GM12878 (cell line): ENCODE measurements around the gene ZNF22. TPM values are rescaled to one million over a fixed set of nuclear protein-coding genes. Genes with fewer than 3 reads are reported as not detected.

ENCODE experiments used
- ATAC-seq: fragments of 200-7000 bp; cut with Tn5 transposase; 3 replicates; pipeline ENCODE4 v1.9.1; 2020; ENCODE audit warnings: mild to moderate bottlenecking, moderate library complexity
- BruUV-seq: library from RNA; stranded (reverse); fragments of 400-500 nt; replicated peaks from 2 replicates; lab custom pipeline; 2021; lab: Mats Ljungman, UMichigan
- CTCF ChIA-PET: fragments of 300-600 bp; sonication (Branson Sonifier 250); formaldehyde crosslinking; extraction: SDS; loops from one replicate; lab custom pipeline; 2021; ENCODE audit warnings: inconsistent platforms; lab: Yijun Ruan, JAX
- POLR2A ChIA-PET: fragments of 350-600 bp; formaldehyde crosslinking; extraction: SDS; loops from one replicate; lab custom pipeline; 2021; ENCODE audit warnings: inconsistent platforms; lab: Charles Lee
- RAD21 ChIA-PET: fragments of 300-600 bp; sonication (Branson Sonifier 250); formaldehyde crosslinking; loops from one replicate; lab custom pipeline; 2023; ENCODE audit warnings: antibody characterized with exemption; ENCODE audit not compliant: unreplicated experiment; lab: Charles Lee
- SMC1A ChIA-PET: fragments of 300-600 bp; sonication (Branson Sonifier 250); formaldehyde crosslinking; loops from one replicate; lab custom pipeline; 2023; ENCODE audit not compliant: unreplicated experiment, uncharacterized antibody; lab: Charles Lee
- DNase-seq: peaks from one replicate; pipeline ENCODE4 v3.0.0-alpha.2; 2011; ENCODE audit warnings: low read depth, low spot score
- FAIRE-seq: peaks from 3 replicates; lab custom pipeline; 2011; peaks lifted over from hg19 to GRCh38; lab: Jason Lieb, UNC
- H2AFZ ChIP-seq: 2 replicates; pipeline ENCODE4 v1.6.0; 2011; ENCODE audit warnings: low read depth, low read length, control low read depth; ENCODE audit not compliant: control insufficient read depth
- H3K27ac ChIP-seq: 2 replicates; pipeline ENCODE4 v1.5.1; 2011; ENCODE audit warnings: control low read depth; ENCODE audit not compliant: control insufficient read depth, insufficient read depth
- H3K27me3 ChIP-seq, 2 experiments: replicated peaks in 1 of 2; 2 replicates each; pipeline versions ENCODE4 v1.6.0 to v1.6.1; 2011; ENCODE audit warnings: low read length in 1 of 2; ENCODE audit not compliant: control insufficient read depth in 2 of 2, insufficient read depth in 2 of 2
- H3K36me3 ChIP-seq, 2 experiments: 2 replicates each; pipeline ENCODE4 v1.5.1; 2011; ENCODE audit warnings: low read length in 1 of 2; ENCODE audit not compliant: control insufficient read depth in 2 of 2, insufficient read depth in 2 of 2
- H3K4me1 ChIP-seq: 2 replicates; pipeline ENCODE4 v1.6.1; 2011; ENCODE audit warnings: mild to moderate bottlenecking, low read length, moderate library complexity, mixed read lengths; ENCODE audit not compliant: control insufficient read depth, insufficient read depth
- H3K4me2 ChIP-seq: 2 replicates; pipeline ENCODE4 v1.6.0; 2011; ENCODE audit warnings: control low read depth; ENCODE audit not compliant: control insufficient read depth, insufficient read depth
- H3K4me3 ChIP-seq: fragments of 200-600 bp; sonication (generic); 2 replicates; pipeline ENCODE4 v1.5.1; 2016
- H3K79me2 ChIP-seq: 2 replicates; pipeline ENCODE4 v1.6.0; 2011; ENCODE audit warnings: low read length; ENCODE audit not compliant: control insufficient read depth, insufficient read depth
- H3K9ac ChIP-seq: 2 replicates; pipeline ENCODE4 v1.8.0; 2011; ENCODE audit warnings: low read length, control low read depth, mixed read lengths; ENCODE audit not compliant: control insufficient read depth, insufficient read depth
- H3K9me3 ChIP-seq: replicated peaks from 3 replicates; pipeline ENCODE4 v1.5.1; 2011; ENCODE audit warnings: mild to moderate bottlenecking, low read length; ENCODE audit not compliant: control insufficient read depth, insufficient read depth
- H4K20me1 ChIP-seq: 2 replicates; pipeline ENCODE4 v1.6.0; 2011; ENCODE audit not compliant: control insufficient read depth, insufficient read depth
- FOS ChIP-seq: IDR thresholded peaks from 3 replicates; pipeline ENCODE4 v1.6.1; 2011; ENCODE audit warnings: borderline replicate concordance; ENCODE audit not compliant: insufficient read length; ENCODE audit errors: extremely low read depth
- GATAD2B ChIP-seq: fragments of 450-650 bp; conservative IDR thresholded peaks from 2 replicates; pipeline ENCODE4 v1.6.1; 2017; ENCODE audit warnings: low read depth, mild to moderate bottlenecking, moderate library complexity
- IRF4 ChIP-seq: IDR thresholded peaks from 2 replicates; pipeline ENCODE4 v1.6.1; 2011; ENCODE audit warnings: low read depth, low read length
- JUNB ChIP-seq: IDR thresholded peaks from 2 replicates; pipeline ENCODE4 v1.6.1; 2016; ENCODE audit warnings: antibody characterized with exemption, mild to moderate bottlenecking
- JUND ChIP-seq: IDR thresholded peaks from 2 replicates; pipeline ENCODE4 v1.6.1; 2012; ENCODE audit warnings: low read depth, mild to moderate bottlenecking, low read length, improper control_type of control experiment, moderate library complexity
- NFIC ChIP-seq: IDR thresholded peaks from 2 replicates; pipeline ENCODE4 v1.6.1; 2012; ENCODE audit warnings: low read depth, mild to moderate bottlenecking, inconsistent platforms, low read length, moderate library complexity
- RAD21 ChIP-seq: IDR thresholded peaks from 2 replicates; pipeline ENCODE4 v1.6.1; 2011; ENCODE audit warnings: mild to moderate bottlenecking, low read depth, low read length, moderate library complexity; ENCODE audit not compliant: insufficient read depth
- RCOR1 ChIP-seq: conservative IDR thresholded peaks from 2 replicates; pipeline ENCODE4 v1.6.1; 2012; ENCODE audit warnings: low read depth, low read length, improper control_type of control experiment
- RFX5 ChIP-seq: IDR thresholded peaks from 2 replicates; pipeline ENCODE4 v1.6.1; 2011; ENCODE audit warnings: low read depth, low read length, improper control_type of control experiment
- SREBF2 ChIP-seq: IDR thresholded peaks from 2 replicates; pipeline ENCODE4 v1.6.1; 2012; ENCODE audit warnings: mild to moderate bottlenecking, low read length
- SUPT20H ChIP-seq: IDR thresholded peaks from 2 replicates; pipeline ENCODE4 v1.6.1; 2011; ENCODE audit warnings: low read depth, mild to moderate bottlenecking, low read length, moderate library complexity, borderline replicate concordance; ENCODE audit not compliant: control insufficient read depth
- WRNIP1 ChIP-seq: IDR thresholded peaks from 2 replicates; pipeline ENCODE4 v1.6.1; 2011; ENCODE audit warnings: low read depth, low read length, improper control_type of control experiment, borderline replicate concordance
- ZSCAN29 ChIP-seq: fragments of 450-650 bp; IDR thresholded peaks from 2 replicates; pipeline ENCODE4 v1.6.1; 2017; ENCODE audit warnings: mild to moderate bottlenecking, moderate library complexity
- WGBS: methylation state at CpG from one replicate; pipeline ENCODE4 v1.1.6; 2016; ENCODE audit warnings: low lambda C conversion rate; ENCODE audit not compliant: insufficient replicate concordance, insufficient coverage; ENCODE audit errors: missing lambda C conversion rate; 5-methylcytosine and 5-hydroxymethylcytosine counted together
- in situ Hi-C: fragments of 300-500 bp; cut with MboI; formaldehyde crosslinking; loops from 9 replicates; pipeline ENCODE4 v1.14.3; 2018; ENCODE audit warnings: mixed read lengths
- intact Hi-C: fragments of 100-400 bp; cut with micrococcal nuclease; formaldehyde crosslinking; loops from one replicate; pipeline ENCODE4 v1.14.2; 2022; ENCODE audit not compliant: unreplicated experiment
- polyA plus RNA-seq, 11 experiments: library from polyadenylated mRNA; depleted of rRNA in 4 of 11; unstranded in 6 of 11; stranded (reverse) in 5 of 11; fragments of >200 nt; fragmentation: Nextera tagmentation in 4 of 11; fragmentation: Illumina TruSeq in 1 of 11; extraction: Ambion mirVana in 4 of 11; extraction: Trizol in 1 of 11; gene quantifications; 1 replicate in 1 of 11; 2 replicates in 10 of 11; pipeline versions ENCODE4 v1.2.1 to v1.2.3, GENCODE V29; 2011 to 2016; ENCODE audit warnings: inconsistent platforms in 2 of 11, missing spikeins in 2 of 11, low read depth in 1 of 11
- total RNA-seq, 4 experiments: library from RNA; depleted of rRNA in 3 of 4; stranded (reverse); fragments of >200 nt in 3 of 4; fragmentation: Illumina TruSeq in 1 of 4; extraction: Trizol in 1 of 4; gene quantifications; 2 replicates each; pipeline versions ENCODE4 v1.2.1 to v1.2.3, GENCODE V29; 2013 to 2021
- TF ChIP-seq, protein P1 (sequence below): fragments of 450-650 bp; IDR thresholded peaks from 2 replicates; pipeline ENCODE4 v1.6.1; 2016; ENCODE audit warnings: mild to moderate bottlenecking
- TF ChIP-seq, protein P2 (sequence below): IDR thresholded peaks from 2 replicates; pipeline ENCODE4 v1.6.1; 2011; ENCODE audit warnings: low read depth, mild to moderate bottlenecking, low read length, moderate library complexity, borderline replicate concordance; ENCODE audit errors: extremely low read depth
- TF ChIP-seq, protein P3 (sequence below): fragments of 450-650 bp; IDR thresholded peaks from 2 replicates; pipeline ENCODE4 v1.6.1; 2017; ENCODE audit warnings: mild to moderate bottlenecking, moderate library complexity
- TF ChIP-seq, protein P4 (sequence below): IDR thresholded peaks from 2 replicates; pipeline ENCODE4 v1.6.1; 2011; ENCODE audit warnings: low read depth, low read length, improper control_type of control experiment, borderline replicate concordance

ZNF22 gene
- total and polyA plus RNA-seq, 10 of the 15 experiments (the other 5 are each of a cell fraction or from before 2014, with no cell fraction given) = 31.1 to 74.4 (median 43.8) TPM

DNA sequence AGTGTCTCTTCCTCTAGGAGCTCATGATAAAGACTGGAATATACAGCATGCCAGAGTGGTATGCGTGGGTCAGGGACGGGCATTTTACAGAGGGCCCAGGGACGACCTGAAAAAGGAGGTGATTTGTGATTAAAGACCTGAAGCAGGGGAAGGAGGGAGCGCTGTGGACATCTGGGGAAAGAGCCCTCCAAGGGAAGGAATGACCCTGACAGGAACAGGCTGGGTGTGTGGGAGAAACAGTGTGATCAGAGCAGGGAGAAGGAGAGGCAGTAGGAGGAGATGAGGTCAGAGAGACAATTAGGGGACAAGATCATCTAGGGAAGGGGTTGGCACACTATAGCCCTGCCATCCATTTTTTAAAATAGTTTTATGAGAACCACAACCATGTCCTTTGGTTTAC is 44.5 kb upstream of the ZNF22 start:
- Histone ChIP-seq H3K36me3 (no peaks in the 10 kb centered on the region), H3K79me2 (peaks cover 29% of the 10 kb centered on the region), H3K4me2 (no peak overlapping the region), H3K4me1 (peaks cover 14% of the 10 kb centered on the region), H3K4me3 (no peak overlapping the region), H3K27me3 (no peaks in the 10 kb centered on the region), H3K27ac (no peak overlapping the region), H4K20me1 (no peaks in the 10 kb centered on the region), H3K9ac (no peak overlapping the region), H3K9me3 (no peaks in the 10 kb centered on the region), H2AFZ (no peak overlapping the region)
- intact Hi-C loops = no loop called here
- SMC1A ChIA-PET = no interaction called here
- TF ChIP-seq IRF4 (no peak), JUND (no peak), RAD21 (no peak), NFIC (no peak), RCOR1 (no peak), RFX5 (no peak), ZSCAN29 (no peak), JUNB (no peak), GATAD2B (no peak), SUPT20H (no peak), SREBF2 (no peak), WRNIP1 (no peak), FOS (no peak)
- TF ChIP-seq, protein P1, sequence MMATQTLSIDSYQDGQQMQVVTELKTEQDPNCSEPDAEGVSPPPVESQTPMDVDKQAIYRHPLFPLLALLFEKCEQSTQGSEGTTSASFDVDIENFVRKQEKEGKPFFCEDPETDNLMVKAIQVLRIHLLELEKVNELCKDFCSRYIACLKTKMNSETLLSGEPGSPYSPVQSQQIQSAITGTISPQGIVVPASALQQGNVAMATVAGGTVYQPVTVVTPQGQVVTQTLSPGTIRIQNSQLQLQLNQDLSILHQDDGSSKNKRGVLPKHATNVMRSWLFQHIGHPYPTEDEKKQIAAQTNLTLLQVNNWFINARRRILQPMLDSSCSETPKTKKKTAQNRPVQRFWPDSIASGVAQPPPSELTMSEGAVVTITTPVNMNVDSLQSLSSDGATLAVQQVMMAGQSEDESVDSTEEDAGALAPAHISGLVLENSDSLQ = no peak
- TF ChIP-seq, protein P2, sequence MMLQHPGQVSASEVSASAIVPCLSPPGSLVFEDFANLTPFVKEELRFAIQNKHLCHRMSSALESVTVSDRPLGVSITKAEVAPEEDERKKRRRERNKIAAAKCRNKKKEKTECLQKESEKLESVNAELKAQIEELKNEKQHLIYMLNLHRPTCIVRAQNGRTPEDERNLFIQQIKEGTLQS = no peak
- TF ChIP-seq, protein P3, sequence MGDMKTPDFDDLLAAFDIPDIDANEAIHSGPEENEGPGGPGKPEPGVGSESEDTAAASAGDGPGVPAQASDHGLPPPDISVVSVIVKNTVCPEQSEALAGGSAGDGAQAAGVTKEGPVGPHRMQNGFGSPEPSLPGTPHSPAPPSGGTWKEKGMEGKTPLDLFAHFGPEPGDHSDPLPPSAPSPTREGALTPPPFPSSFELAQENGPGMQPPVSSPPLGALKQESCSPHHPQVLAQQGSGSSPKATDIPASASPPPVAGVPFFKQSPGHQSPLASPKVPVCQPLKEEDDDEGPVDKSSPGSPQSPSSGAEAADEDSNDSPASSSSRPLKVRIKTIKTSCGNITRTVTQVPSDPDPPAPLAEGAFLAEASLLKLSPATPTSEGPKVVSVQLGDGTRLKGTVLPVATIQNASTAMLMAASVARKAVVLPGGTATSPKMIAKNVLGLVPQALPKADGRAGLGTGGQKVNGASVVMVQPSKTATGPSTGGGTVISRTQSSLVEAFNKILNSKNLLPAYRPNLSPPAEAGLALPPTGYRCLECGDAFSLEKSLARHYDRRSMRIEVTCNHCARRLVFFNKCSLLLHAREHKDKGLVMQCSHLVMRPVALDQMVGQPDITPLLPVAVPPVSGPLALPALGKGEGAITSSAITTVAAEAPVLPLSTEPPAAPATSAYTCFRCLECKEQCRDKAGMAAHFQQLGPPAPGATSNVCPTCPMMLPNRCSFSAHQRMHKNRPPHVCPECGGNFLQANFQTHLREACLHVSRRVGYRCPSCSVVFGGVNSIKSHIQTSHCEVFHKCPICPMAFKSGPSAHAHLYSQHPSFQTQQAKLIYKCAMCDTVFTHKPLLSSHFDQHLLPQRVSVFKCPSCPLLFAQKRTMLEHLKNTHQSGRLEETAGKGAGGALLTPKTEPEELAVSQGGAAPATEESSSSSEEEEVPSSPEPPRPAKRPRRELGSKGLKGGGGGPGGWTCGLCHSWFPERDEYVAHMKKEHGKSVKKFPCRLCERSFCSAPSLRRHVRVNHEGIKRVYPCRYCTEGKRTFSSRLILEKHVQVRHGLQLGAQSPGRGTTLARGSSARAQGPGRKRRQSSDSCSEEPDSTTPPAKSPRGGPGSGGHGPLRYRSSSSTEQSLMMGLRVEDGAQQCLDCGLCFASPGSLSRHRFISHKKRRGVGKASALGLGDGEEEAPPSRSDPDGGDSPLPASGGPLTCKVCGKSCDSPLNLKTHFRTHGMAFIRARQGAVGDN = no peak
- TF ChIP-seq, protein P4, sequence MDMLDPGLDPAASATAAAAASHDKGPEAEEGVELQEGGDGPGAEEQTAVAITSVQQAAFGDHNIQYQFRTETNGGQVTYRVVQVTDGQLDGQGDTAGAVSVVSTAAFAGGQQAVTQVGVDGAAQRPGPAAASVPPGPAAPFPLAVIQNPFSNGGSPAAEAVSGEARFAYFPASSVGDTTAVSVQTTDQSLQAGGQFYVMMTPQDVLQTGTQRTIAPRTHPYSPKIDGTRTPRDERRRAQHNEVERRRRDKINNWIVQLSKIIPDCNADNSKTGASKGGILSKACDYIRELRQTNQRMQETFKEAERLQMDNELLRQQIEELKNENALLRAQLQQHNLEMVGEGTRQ = no peak
- in situ Hi-C loops = loop anchor here (25.0 kb wide), 1 partner anchor 1794 kb away; no protein-coding TSS in a partner anchor
- 98% methylated on average over 4 of the region's 4 CpGs for WGBS
- FAIRE-seq = no peak
- no peak for ATAC-seq
- CTCF ChIA-PET = interaction anchor here (0.9 to 3.9 kb wide), 2 partner anchors 10 to 23 kb away, joined by 3 to 15 read pairs; no protein-coding TSS in a partner anchor
- no peak for DNase-seq
- RAD21 ChIA-PET = interaction anchor here (2.1 kb wide), 1 partner anchor 23 kb away, joined by 10 read pairs; no protein-coding TSS in a partner anchor
- POLR2A ChIA-PET = interaction anchor here (1.6 to 14.0 kb wide), 2 partner anchors 9 to 19 kb away, joined by 3 to 174 read pairs; no protein-coding TSS in a partner anchor
- BruUV-seq = no TSS peak
